Hematopoietic multipotent progenitor cell (in vitro differentiated cells): Measurements from ENCODE around the gene NHLRC4. TPM values are rescaled to one million over a fixed set of nuclear protein-coding genes. Genes with fewer than 3 reads are reported as not detected.
A peak's percentile ranks its signal among the peaks of the same experiment; 100 is the strongest.

ENCODE experiments used
- DNase-seq, 3 donors: peaks; one replicate each; pipeline ENCODE4 v3.0.0-alpha.2; 2011 to 2015; ENCODE audit warnings: low read depth in 2 of 3, low spot score in 2 of 3
- total RNA-seq: library from RNA; depleted of rRNA; stranded (reverse); fragments of >200 nt; gene quantifications from one replicate; pipeline ENCODE4 v1.2.3, GENCODE V29; 2012

NHLRC4 gene
- total RNA-seq, 1 donor = 14.3 TPM

- no peak for DNase-seq
These were observed 36.5 kb upstream of the NHLRC4 start for GRCh38 chr16:530111-530817.

GRCh38 chr16:531494-532125 is 35.2 kb upstream of the NHLRC4 start:
- no peak for DNase-seq

- no peak for DNase-seq
These were observed 33.2 kb upstream of the NHLRC4 start for GRCh38 chr16:533391-534123.

- DNase-seq = no peak
These were observed 32.7 kb upstream of the NHLRC4 start for GRCh38 chr16:534135-534534.

GRCh38 chr16:534856-535445 is 31.9 kb upstream of the NHLRC4 start:
- no peak for DNase-seq

DNA sequence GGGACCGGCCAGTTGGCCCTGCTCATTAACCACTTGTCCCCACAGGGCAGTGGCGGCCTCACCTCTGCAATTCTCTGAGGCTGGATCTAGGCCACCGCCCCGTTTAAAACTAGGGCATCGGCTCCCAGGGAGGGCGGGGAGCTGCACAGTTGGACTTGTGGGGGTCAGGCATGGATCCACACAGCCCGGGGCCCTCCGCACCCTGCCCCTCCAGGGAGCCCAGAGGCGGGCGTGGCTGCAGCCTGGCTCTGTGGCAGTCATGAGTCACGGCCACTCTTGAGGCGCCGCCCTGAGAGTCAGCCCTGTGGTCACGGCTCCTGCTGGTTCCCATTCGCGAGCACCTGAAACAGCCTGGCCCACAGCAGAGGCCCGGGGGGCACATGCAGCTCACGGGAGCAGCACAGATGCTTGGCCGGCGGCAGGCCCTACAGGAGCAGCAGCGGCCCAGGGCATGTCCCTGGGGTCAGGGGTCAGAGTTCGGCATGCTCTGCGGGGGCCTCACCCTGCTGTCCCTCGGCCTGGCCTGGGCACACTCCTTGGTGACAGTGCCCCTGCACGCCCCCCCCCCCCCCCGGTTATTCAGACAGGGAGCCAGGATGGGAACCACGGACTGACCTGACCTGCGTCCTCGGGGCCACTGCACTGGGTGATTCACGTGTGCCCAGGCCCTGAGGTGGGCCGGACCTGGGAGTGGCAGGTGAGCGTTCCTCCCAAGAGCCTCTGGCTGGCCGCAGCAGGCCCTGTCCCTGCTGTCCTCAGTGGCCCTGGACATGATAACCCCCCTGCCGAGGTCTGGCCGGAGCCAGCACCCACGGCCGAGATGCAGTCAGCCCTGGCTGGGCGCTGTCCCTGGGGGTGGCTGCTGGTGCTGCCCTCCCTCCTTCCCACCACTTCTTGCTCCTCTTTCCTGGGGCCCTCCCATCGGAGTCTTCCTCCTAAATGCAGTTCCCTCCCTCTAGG is 31.1 kb upstream of the NHLRC4 start:
- DNase-seq = no peak

- DNase-seq = no peak
These were observed 30.1 kb upstream of the NHLRC4 start for GRCh38 chr16:536746-537145.

GRCh38 chr16:537415-538335 is 29.1 kb upstream of the NHLRC4 start:
- DNase-seq = no peak

DNA sequence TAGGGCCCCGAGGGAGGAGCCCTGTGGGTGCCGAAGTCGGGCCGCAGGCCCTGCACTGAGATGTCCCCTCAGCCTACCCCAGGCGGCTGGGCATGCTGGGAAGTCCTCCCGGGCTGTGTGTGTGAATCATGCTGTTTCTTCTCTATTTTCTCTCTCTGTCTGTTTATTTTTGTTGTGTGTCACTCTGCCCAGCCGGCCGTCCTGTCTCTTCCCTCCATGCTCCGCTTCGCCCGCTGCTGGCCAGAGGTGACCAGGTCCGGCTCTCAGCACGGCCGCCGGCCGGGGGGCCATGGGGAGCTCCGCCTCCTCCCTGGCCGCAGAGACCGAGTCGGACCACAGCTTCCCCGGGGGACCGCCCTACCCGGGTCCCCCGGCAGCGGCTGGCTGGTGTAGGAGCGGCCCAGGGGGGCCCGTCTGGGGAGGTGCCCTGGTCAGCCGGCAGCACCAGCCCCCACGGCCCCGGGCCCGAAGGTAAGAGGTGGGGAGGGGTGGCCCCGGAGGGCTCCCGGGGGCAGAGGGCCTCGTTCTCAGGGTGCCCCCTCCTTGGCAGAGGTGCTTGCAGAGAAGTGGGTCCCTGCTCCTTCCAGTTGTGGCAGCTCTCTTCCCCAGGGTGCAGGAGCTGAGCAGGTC is 26.8 kb upstream of the NHLRC4 start:
- DNase-seq = no peak

- no peak for DNase-seq
These were observed 26.0 kb upstream of the NHLRC4 start for GRCh38 chr16:540645-541340.

GRCh38 chr16:543301-544164 is 23.3 kb upstream of the NHLRC4 start:
- no peak for DNase-seq

- DNase-seq = no peak
These were observed 22.3 kb upstream of the NHLRC4 start for GRCh38 chr16:544517-544916.

DNA sequence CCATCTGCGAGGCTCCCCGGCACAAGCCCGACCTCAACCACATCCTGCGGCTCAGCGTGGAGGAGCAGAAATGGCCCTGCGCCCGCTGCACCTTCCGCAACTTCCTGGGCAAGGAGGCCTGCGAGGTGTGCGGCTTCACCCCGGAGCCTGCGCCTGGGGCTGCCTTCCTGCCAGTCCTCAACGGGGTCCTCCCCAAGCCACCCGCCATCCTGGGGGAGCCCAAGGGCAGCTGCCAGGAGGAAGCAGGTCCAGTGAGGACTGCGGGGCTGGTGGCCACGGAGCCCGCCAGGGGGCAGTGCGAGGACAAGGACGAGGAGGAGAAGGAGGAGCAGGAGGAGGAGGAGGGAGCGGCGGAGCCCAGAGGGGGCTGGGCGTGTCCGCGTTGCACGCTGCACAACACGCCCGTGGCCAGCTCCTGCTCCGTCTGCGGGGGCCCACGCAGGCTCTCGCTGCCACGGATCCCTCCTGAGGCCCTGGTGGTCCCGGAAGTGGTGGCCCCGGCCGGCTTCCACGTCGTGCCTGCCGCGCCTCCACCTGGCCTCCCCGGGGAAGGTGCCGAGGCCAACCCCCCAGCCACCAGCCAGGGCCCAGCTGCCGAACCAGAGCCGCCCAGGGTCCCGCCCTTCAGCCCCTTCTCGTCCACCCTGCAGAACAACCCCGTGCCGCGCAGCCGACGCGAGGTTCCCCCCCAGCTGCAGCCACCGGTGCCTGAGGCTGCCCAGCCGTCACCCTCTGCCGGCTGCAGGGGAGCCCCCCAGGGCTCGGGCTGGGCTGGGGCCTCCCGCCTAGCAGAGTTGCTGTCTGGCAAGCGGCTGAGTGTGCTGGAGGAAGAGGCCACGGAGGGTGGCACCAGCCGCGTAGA is 19.7 kb upstream of the NHLRC4 start:
- peak in 1 of 3 donors; percentile 38 for DNase-seq

- no peak for DNase-seq
These were observed 18.2 kb upstream of the NHLRC4 start for GRCh38 chr16:548586-548985.

DNA sequence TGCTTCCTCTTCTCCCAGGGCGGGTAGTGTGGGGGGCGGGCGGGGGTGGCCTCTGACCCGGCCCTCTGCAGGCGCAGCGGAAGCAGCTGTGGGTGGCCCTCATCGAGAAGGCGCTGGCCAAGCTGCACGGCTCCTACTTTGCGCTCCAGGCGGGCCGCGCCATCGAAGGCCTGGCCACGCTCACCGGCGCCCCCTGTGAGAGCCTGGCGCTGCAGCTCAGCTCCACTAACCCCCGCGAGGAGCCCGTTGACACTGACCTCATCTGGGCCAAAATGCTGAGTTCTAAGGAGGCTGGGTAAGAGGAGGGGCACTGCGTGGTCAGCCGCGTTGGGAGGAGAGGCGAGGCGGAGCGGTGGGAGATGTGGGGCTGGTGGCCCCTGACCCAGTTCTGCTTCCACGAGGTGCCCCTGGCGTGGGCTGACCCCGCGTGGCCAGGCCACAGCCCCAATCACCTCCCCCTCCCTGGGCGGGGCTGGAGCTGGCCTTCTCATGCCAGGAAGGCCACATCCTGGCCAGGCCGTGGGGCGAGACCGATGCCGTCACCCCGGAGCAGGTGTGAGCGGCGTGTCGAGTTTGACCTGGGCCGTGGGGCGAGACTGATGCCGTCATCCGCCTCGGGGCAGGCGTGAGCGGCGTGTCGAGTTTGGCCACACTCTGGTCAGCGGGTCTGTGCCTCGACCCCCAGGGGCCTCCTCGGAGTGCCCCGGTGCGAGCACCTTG is 17.1 kb upstream of the NHLRC4 start:
- DNase-seq = no peak

DNA sequence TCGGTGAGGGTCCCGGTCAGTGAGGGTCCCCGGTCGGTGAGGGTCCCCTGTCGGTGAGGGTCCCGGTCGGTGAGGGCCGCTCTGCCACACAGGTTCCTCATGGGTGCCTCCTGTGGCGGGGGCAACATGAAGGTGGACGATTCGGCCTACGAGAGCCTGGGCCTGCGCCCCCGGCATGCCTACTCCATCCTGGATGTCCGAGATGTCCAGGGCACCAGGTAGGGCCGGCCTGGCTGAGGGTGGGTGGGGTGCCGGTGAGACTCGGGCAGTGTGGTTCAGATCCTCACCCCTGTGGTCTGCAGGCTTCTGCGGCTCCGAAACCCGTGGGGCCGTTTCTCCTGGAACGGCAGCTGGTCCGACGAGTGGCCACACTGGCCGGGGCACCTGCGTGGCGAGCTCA is 15.6 kb upstream of the NHLRC4 start:
- no peak for DNase-seq
